ENCODE results near the gene SESTD1. TPM values are rescaled to one million over a fixed set of nuclear protein-coding genes. Genes with fewer than 3 reads are reported as not detected.
A peak's percentile ranks its signal among the peaks of the same experiment; 100 is the strongest.

The SESTD1 gene
- total and polyA plus RNA-seq, 2 of the 8 experiments (the other 6 are each of a cell fraction or from before 2014, with no cell fraction given) = 5.2 to 49.6 TPM

DNA sequence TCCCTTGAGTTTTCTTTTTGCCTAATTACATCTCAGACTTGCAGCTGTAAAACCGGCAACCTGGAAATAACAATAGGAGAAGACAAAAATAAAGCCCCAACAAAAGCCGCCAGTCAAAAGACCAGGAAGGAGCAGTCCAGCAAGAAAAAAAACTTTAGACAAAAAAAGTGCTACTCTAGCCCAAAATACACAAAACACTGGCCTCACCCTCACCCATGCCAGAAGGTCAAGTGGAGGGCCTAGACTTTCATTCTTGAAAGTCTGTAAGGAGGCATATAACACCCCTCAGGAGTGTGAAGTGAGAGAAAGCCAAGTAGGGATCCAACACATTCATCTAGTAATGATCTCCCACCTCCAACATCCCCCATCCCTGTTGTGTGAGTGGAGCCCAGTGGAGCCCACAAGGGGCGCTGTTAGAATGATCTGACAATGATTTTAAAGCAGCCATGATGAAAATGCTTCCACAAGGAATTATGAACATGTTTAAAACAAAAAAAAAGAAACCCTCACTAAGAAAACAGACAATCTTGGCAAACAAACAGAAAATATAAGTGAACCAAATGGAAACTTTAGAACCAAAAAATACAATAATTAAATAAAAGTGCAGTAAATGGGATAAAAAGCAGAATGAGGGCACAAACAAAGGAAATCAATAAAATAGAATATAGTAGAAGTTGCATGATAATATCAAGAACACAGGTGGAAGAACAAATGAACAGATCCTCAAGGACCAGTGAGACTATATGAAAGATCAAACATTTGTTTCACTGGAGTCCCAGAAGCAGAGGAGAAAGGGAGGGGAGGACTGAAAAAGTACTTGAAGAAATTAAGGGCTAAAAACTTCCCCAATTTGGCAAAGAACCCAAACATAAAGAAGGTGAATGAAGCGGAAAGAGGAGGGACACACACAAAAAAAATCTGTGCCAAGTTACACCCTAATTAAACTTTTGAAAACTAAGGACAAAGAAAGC lies 23.9 kb downstream of the SESTD1 start (continued):
- peak; percentile 78 for TF ChIP-seq YY1 (IDR thresholded peaks at IDR 0.05; ENCODE audit: low read depth, low read length)
- no peak for TF ChIP-seq CHD2 (IDR thresholded peaks at IDR 0.05; ENCODE audit: low read length)
- no peak for TF ChIP-seq EZH2 (IDR thresholded peaks at IDR 0.05; ENCODE audit: low read depth, low read length, severe bottlenecking)
- no peak for TF ChIP-seq EGR1 (IDR thresholded peaks at IDR 0.05; ENCODE audit: borderline replicate concordance, low read depth, low read length)
